A549 treated with AZD9567 at 1 μM for 4 hours (cell line): ENCODE data around the gene OR1N1. TPM values are rescaled to one million over a fixed set of nuclear protein-coding genes. Genes with fewer than 3 reads are reported as not detected.

Source experiments
- total RNA-seq: library from RNA; stranded (reverse); fragments of 200-300 nt; extraction: Qiagen RNA extraction; gene quantifications from 5 replicates; pipeline ENCODE4 v1.2.3, GENCODE V29; 2022; ENCODE audit not compliant: insufficient read depth

Gene OR1N1
- not detected in 5 replicates for total RNA-seq

DNA sequence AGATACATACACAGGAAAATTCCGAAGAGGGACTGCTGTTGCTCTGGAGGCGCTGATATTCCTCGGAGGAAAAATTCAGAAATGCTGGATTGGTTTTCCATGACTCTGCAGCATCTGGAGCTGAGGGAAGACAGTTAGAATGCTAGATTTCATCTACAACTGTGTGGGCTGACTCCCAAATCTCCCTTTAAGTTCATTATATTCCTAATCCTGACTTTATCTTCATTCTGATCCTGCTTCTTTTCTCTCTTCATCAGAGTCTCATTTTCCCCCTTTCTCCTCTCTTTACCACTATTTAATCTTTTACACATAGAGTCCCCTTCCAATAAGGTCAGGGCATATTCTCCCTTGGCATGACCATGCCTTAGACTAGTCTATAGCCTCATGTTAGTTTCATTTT, at the start of gene OR1N1:
TSS of gene OR1N1 (minus strand) at position 101 of the 400 bp plus-strand sequence. CDS start at position 101, 0 bp downstream.

GRCh38 chr9:122552812-122553211, 25.7 kb upstream of the OR1N1 start, which contains the start of gene OR1N2:
Gene OR1N2, plus strand, starts transcription at chr9:122553112. Its CDS starts 100 bp downstream, at chr9:122553212.

DNA sequence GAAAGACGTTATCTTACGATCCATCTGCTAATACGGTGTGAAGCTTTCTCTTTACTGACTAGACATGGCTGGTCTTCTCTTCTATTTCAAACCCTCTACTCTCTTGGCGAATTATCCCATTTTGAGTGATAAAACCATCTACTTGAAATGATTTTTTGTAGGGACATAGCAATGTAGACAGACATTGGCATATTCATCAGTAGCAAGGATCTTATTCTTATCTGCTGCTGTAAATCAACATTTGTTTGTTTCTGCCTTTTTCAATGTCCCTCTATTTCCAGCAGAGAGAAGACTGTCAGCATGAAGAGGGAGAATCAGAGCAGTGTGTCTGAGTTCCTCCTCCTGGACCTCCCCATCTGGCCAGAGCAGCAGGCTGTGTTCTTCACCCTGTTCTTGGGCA, 8.3 kb downstream of the OR1N1 start, which contains the start of gene OR1J4:
TSS of gene OR1J4 (plus strand) at position 301 of the 400 bp plus-strand sequence. CDS start at position 301, 0 bp downstream.

GRCh38 chr9:122510502-122510901, 16.6 kb downstream of the OR1N1 start, which contains the start of gene OR1J2:
Gene OR1J2, plus strand, starts transcription at chr9:122510802. Its CDS starts 0 bp downstream, at chr9:122510802.

DNA sequence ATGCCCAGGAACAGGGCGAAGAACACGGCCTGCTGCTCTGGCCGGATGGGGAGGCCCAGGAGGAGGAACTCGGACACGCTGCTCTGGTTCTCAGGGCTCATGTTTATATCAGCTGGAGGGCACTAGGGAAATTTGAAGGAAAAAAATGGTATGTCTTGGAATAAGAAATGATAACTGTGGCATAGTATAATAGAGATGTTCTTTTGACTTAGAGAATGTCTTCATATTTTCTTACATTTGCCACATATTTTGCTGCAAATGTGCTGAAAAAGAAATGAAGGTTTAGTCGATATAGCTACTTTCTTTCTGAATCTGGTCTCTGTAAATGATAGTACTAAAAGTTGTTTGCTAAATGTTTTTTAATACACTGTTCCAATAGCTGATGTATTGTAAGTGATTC, 49.3 kb downstream of the OR1N1 start, which contains the start of gene OR1J1:
TSS of gene OR1J1 (minus strand) at position 101 of the 400 bp plus-strand sequence. CDS start at position 101, 0 bp downstream.

Other genes starting within 250 kb of the OR1N1 start
- 0.62 to 1.3 TPM (median 1.1 TPM) in 5 replicates for gene PTGS1, start 156.3 kb downstream of the OR1N1 start, total RNA-seq
- not detected in 5 replicates for gene OR1J1, start 49.4 kb downstream of the OR1N1 start, total RNA-seq
- gene OR1J2, start 16.5 kb downstream of the OR1N1 start, total RNA-seq, result not detected in 5 replicates
- gene OR1J4, start 8.2 kb downstream of the OR1N1 start, total RNA-seq, result 0.09 to 0.14 TPM (median 0.12 TPM) in 3 of 5 replicates, not detected in the others
- gene OR1N2, start 25.8 kb upstream of the OR1N1 start, total RNA-seq, result not detected in 5 replicates
- gene OR1L8, start 56.1 kb upstream of the OR1N1 start, total RNA-seq, result not detected in 5 replicates
- gene OR1Q1, start 87.4 kb upstream of the OR1N1 start, total RNA-seq, result 0.11 TPM in 1 of 5 replicates, not detected in the others
- not detected in 5 replicates for gene OR1B1, start 130.3 kb upstream of the OR1N1 start, total RNA-seq
- gene OR1L1, start 134.4 kb upstream of the OR1N1 start, total RNA-seq, result not detected in 5 replicates
- gene OR1L3, start 147.8 kb upstream of the OR1N1 start, total RNA-seq, result not detected in 5 replicates
- not detected in 5 replicates for gene OR1L4, start 196.7 kb upstream of the OR1N1 start, total RNA-seq
- not detected in 5 replicates for gene OR1L6, start 215.0 kb upstream of the OR1N1 start, total RNA-seq